Activated B cell treated with CpG ODN at 0.5 μM for 24 hours (primary cell): ENCODE data around the gene CCL24. TPM values are rescaled to one million over a fixed set of nuclear protein-coding genes. Genes with fewer than 3 reads are reported as not detected.

Experiments
- ATAC-seq: fragments of 200-7000 bp; cut with Tn5 transposase; one replicate; pipeline ENCODE4 v1.10.0; 2021; ENCODE audit warnings: low read depth, mild to moderate bottlenecking, moderate library complexity
- CTCF ChIA-PET: fragments of 350-600 bp; sonication (Branson Sonifier 250); formaldehyde crosslinking; loops from one replicate; lab custom pipeline; 2021; ENCODE audit warnings: antibody characterized with exemption; lab: Charles Lee
- POLR2A ChIA-PET: fragments of 350-600 bp; sonication (Branson Sonifier 250); formaldehyde crosslinking; loops from one replicate; lab custom pipeline; 2021; ENCODE audit warnings: antibody characterized with exemption; lab: Charles Lee
- DNase-seq: peaks from one replicate; pipeline ENCODE4 v3.0.0; 2022
- H3K27ac Mint-ChIP-seq: one replicate; pipeline ENCODE4 v1.8.0; 2020; ENCODE audit warnings: mixed read lengths
- H3K27me3 Mint-ChIP-seq: one replicate; pipeline ENCODE4 v1.8.0; 2021; ENCODE audit warnings: mixed read lengths
- H3K36me3 Mint-ChIP-seq: one replicate; pipeline ENCODE4 v1.8.0; 2021; ENCODE audit warnings: low read depth, mixed read lengths
- H3K4me1 Mint-ChIP-seq: one replicate; pipeline ENCODE4 v1.8.0; 2021; ENCODE audit warnings: mixed read lengths
- H3K4me3 Mint-ChIP-seq: one replicate; pipeline ENCODE4 v1.8.0; 2020; ENCODE audit warnings: mild to moderate bottlenecking, mixed read lengths
- H3K9me3 Mint-ChIP-seq: one replicate; pipeline ENCODE4 v1.8.0; 2020; ENCODE audit warnings: mixed read lengths
- CTCF ChIP-seq: fragments of 200-600 bp; IDR thresholded peaks from one replicate; pipeline ENCODE4 v1.8.0; 2022; ENCODE audit warnings: antibody characterized with exemption, mild to moderate bottlenecking
- intact Hi-C: fragments of 100-400 bp; cut with micrococcal nuclease; formaldehyde crosslinking; loops from one replicate; pipeline ENCODE4 v1.15.1; 2024
- total RNA-seq: library from RNA; stranded (reverse); gene quantifications from 2 replicates; pipeline ENCODE4 v1.2.3, GENCODE V29; 2022

Gene CCL24
- total RNA-seq, 1 donor from 2014 or later, result 1.2 TPM

GRCh38 chr7:75819711-75820110, 6.1 kb upstream of the CCL24 start:
- H3K27me3 Mint-ChIP-seq, result peaks cover 17% of the 10 kb centered on the region
- no peaks in the 10 kb centered on the region for H3K9me3 Mint-ChIP-seq
- CTCF ChIA-PET, result no interaction called here
- no peaks in the 10 kb centered on the region for H3K4me1 Mint-ChIP-seq
- POLR2A ChIA-PET, result no interaction called here
- H3K4me3 Mint-ChIP-seq, result no peak overlapping the region
- ATAC-seq (no peak), DNase-seq (no peak)
- intact Hi-C loops, result no loop called here
- no peak overlapping the region for H3K27ac Mint-ChIP-seq
- TF ChIP-seq CTCF, result no peak
- no peaks in the 10 kb centered on the region for H3K36me3 Mint-ChIP-seq

- no peak overlapping the region for H3K27ac Mint-ChIP-seq
- ChIA-PET POLR2A (no interaction called here), CTCF (no interaction called here)
- H3K36me3 Mint-ChIP-seq, result no peaks in the 10 kb centered on the region
- no peaks in the 10 kb centered on the region for H3K4me1 Mint-ChIP-seq
- no peak for ATAC-seq
- H3K4me3 Mint-ChIP-seq, result no peak overlapping the region
- DNase-seq, result no peak
- peaks cover 15% of the 10 kb centered on the region for H3K27me3 Mint-ChIP-seq
- no peaks in the 10 kb centered on the region for H3K9me3 Mint-ChIP-seq
- intact Hi-C loops, result no loop called here
- no peak for TF ChIP-seq CTCF
Observed at GRCh38 chr7:75818472-75818871, 4.9 kb upstream of the CCL24 start.

- TF ChIP-seq CTCF, result no peak
- ATAC-seq, result no peak
- Mint-ChIP-seq H3K4me1 (no peaks in the 10 kb centered on the region), H3K36me3 (no peaks in the 10 kb centered on the region), H3K27me3 (peaks cover 18% of the 10 kb centered on the region), H3K27ac (no peak overlapping the region), H3K4me3 (no peak overlapping the region), H3K9me3 (no peaks in the 10 kb centered on the region)
- no peak for DNase-seq
- ChIA-PET POLR2A (no interaction called here), CTCF (no interaction called here)
- intact Hi-C loops, result no loop called here
Observed at GRCh38 chr7:75817116-75817515, 3.5 kb upstream of the CCL24 start.

- H3K27me3 Mint-ChIP-seq, result peaks cover 10% of the 10 kb centered on the region
- no peak for DNase-seq
- H3K36me3 Mint-ChIP-seq, result no peaks in the 10 kb centered on the region
- no peaks in the 10 kb centered on the region for H3K4me1 Mint-ChIP-seq
- ChIA-PET POLR2A (no interaction called here), CTCF (no interaction called here)
- intact Hi-C loops, result no loop called here
- no peak overlapping the region for H3K4me3 Mint-ChIP-seq
- TF ChIP-seq CTCF, result no peak
- H3K27ac Mint-ChIP-seq, result no peak overlapping the region
- no peaks in the 10 kb centered on the region for H3K9me3 Mint-ChIP-seq
- no peak for ATAC-seq
Observed at GRCh38 chr7:75815418-75816064, 1.9 kb upstream of the CCL24 start.

- TF ChIP-seq CTCF, result no peak
- ChIA-PET POLR2A (no interaction called here), CTCF (no interaction called here)
- DNase-seq, result no peak
- no peak for ATAC-seq
- no peak overlapping the region for H3K27ac Mint-ChIP-seq
- H3K36me3 Mint-ChIP-seq, result no peaks in the 10 kb centered on the region
- H3K4me1 Mint-ChIP-seq, result no peaks in the 10 kb centered on the region
- H3K4me3 Mint-ChIP-seq, result no peak overlapping the region
- peaks cover 11% of the 10 kb centered on the region for H3K27me3 Mint-ChIP-seq
- intact Hi-C loops, result no loop called here
- H3K9me3 Mint-ChIP-seq, result no peaks in the 10 kb centered on the region
Observed at GRCh38 chr7:75814407-75814947, 871 bp upstream of the CCL24 start.
